COLO668 (cell line): ENCODE measurements around the gene C2orf74.
"Not testable (repeated sequence)": the region's sequence is repeated elsewhere in the genome, so short reads cannot be mapped to it uniquely, and the experiment has no call there.

Experiments used
- DNase-seq: peaks from one replicate; lab custom pipeline; 2025; ENCODE audit not compliant: unreplicated experiment; lab: John Stamatoyannopoulos, UW

C2orf74 gene

DNA sequence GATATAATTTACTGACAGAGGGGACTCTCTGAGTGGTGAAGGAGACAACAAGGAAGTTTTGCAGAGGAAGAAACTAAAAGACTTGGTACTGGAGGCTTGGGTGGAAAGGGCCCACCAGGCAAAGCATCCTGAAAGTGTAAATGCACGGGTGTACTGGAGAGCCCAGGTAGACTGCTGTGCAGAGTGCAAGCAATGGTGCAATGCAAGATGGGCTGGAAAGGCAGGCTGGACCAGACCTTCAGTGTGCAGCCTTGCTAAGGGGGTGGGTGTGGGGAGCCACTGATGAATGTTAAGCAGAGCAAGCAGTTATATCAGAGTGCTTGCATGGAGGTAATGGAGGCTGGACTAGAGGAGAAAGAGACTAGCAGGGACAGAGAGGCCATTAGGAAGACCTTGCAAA, 10.7 kb downstream of the C2orf74 start:
- no peak for DNase-seq

DNA sequence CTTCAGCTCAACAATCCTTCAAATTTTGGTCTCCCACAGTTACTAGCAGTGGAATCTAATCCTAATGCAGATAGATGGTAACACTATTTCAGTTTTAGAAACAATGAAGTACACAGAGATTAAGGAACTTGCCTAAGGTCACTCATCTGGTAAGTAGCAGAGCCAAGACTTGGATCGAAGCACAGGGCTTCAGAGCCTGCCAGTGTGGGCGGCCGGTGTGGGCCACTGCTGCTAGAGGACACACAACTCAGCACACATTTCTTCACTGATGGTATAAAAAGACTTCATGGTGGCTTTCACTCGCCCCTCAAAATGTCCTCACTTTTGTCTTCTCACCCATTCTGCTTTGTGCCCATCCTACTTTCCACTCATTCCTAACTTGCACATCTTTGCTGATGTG, 11.1 kb downstream of the C2orf74 start:
- no peak for DNase-seq

DNA sequence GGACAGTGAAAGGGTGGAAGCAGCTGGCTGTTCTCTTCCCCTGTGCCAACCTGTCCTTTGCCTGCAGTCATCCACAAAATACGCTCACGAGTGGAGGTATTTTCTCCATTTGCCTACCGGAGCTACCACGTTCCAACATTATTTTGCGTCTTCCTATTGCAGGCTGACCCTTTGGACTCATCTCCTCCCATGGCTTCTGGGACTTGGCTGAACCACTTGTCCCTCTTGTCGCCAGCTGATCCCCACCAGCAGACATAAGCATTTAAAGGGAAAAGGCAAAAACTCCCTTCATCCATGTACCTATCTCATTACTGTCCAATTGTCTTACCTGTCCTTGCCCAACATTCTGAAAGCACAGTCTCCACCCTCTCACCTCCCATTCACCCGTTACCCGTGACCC, 13.0 kb downstream of the C2orf74 start:
- DNase-seq, result no peak

DNA sequence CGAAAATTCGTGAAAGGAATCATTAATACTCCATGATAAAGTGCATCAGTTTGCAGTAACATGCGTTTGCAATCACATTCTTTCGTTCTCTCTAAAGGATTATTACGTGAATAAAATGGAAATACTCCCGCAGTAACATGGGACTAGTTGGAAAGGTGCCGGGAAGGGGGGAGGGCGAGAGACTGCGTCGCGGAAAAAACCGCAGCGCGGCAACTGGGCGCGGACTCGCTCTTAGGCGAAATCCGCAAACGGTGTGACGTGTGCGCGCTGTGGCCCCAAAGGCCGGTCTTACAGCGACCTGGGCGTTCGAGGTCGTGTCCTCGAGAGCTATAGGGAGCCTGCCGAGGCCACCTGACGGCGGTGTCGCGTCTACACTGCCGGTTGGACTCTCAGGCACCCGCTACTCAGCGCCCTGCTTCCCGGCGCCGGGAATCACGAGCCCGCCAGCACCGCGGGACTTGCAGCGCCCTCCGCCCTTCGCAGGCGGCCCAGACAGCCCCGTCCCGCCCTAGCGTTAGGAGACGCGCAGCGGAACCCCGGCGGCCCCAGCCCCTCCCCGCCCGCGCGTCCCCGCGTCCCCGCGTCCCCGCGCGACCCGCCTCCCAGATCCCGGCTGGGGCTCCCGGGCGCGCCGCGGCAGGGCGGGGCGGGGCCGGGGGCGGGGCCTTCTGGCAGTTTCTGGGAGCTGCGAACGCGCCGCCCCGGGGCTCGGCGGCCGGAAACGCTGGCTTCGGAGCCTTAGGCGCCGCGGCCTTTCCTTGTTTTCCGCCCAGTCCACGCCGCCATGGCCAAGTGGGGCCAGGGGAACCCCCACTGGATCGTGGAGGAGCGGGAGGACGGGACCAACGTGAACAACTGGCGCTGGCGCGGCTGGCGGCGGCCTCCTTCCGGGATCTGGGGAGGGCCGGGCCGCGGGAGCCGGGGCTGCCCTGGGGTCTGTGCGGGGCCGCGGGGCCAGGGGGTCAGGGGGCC, 15.1 kb downstream of the C2orf74 start:
- peak; percentile 97 for DNase-seq

DNA sequence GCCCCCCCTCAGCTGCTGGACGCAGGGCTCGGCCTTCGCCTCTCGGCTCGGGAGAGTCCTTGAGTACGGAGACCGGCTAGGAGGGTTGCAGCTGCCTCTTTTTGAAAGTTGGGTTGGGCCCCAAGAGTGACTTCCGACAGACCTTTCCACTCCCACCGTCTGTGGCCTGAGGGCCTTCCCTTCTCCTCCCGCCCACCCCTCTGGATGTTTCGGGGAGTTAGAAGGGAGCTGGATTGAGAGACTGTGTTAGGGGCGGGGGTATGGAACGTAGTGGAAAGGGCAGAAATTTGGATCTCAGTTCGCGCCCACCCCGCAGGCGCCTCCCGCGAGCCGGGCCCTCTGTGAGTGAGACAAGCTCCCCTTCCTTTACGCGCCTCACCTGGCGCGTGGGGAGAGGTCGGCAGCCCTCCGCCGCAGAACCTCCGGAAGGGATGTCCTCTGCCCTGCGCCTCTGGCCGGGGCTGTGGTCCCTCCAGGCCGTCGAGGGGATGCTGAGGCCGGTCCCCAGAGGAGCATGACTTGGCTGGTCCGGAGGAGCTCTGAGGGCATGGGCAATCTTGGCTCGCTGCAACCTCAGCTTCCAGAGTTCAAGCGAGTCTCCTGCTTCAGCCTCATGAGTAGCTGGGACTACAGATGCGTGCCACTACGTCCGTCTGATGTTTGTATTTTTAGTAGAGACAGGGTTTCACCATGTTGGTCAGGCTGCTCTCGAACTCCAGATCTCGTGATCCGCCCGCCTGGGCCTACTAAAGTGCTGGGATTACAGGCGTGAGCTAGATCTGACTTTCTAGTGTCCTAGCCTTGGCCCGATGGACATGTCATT, 15.9 kb downstream of the C2orf74 start:
- peak; percentile 49 for DNase-seq

DNA sequence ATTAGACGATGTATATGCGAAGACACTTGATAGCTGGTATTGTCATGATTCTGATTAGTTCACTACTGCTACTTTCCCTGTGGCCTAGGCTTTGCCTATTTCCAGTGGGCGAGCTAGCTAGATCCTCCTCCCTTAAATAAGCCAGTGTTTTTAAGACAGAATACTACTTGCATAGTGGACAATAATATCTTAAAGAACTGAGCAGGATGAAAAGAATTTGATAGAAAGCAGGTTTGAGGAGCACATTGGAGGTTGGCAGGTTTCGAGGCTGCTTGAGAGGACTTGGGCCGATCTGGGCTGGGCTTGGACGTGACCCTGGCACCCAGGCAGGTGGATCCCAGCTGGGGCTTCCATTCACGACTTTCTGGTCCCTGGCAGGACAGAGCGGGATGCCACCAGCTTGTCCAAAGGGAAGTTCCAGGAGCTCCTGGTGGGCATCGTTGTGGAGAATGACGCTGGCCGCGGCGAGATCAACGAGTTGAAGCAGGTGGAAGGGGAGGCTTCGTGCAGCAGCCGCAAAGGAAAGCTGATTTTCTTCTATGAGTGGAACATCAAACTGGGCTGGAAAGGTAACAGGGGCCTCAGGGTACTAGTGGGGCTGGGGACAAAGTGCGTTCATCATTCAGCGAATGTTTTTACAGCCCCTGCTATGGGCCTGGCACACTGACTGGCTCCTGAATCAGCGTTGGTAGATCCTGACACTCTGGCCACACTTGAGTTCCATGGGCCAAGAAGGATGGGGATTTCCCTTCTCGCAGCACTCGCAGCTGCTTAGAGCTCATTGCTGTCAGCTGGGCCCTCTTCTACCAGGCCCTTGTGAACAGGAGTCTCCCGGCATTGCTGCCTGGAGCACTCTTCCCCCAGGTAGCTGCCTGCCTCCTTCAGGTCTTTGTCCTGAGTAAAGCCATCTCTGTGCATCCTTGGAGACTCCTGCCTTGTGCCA, 16.9 kb downstream of the C2orf74 start:
- peak; percentile 34 for DNase-seq

DNA sequence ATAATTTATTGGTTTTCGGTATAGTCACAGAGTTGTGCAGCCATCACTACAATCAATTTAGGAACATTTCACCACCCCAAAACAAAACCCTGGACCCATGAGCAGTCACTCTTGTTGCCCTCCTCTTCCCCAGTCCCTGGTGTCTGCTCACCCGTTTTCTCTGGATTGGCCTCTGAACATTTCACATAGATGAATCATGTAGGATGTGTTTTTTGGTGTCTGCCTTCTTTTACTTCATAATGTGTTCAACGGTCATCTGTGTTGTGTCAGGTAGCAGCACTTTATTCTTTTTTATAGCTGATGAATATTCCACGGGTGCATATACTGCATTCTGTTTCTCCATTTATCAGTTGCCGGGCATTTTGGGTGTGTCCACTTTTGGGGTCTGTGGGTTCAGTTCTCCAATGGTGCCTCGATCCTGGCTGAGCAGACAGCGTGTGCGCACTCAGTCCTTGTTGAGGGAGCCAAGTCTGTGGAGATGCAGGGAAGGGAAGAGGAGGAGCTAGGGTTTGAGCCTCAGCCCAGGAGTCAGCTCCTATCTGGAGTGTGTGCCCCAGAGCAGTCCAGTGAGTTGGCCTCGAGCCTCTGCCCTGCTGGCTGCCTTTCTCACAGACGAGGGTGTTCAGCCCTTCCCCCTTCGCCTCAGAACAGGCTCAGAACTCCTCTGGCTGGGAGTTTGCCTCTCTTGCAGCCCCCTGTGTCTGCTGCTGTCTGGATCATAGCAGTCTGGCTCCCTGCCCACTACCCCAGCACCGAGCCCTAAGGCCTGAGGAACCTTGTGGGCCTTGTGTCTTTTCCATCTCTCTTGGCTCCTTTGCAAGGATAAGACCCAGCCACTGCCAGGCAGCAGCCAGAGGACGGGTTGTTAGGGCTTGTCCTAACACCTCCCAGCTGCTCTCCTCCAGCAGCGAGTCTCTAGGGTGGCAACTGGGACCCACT, 18.0 kb downstream of the C2orf74 start:
- no peak for DNase-seq

DNA sequence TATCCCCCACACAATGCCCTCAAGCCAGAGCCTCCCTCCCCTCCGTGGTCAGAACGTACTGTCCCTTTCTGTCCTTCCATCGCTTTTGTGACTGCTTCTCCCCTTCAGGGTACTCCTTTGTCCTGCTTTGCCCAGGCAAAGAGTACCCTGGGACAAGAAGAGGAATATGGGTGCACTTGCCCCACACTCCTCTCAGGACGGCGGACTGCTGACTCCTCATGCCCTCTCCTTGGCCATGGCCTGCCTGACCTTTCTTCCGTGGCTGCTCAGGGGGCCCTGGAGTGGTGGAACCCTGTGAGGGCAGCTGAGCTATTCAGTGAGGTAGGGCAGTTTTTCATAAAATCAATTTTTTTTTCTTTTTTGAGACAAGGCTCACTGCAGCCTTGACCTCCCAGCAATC, 18.7 kb downstream of the C2orf74 start:
- DNase-seq, result no peak

DNA sequence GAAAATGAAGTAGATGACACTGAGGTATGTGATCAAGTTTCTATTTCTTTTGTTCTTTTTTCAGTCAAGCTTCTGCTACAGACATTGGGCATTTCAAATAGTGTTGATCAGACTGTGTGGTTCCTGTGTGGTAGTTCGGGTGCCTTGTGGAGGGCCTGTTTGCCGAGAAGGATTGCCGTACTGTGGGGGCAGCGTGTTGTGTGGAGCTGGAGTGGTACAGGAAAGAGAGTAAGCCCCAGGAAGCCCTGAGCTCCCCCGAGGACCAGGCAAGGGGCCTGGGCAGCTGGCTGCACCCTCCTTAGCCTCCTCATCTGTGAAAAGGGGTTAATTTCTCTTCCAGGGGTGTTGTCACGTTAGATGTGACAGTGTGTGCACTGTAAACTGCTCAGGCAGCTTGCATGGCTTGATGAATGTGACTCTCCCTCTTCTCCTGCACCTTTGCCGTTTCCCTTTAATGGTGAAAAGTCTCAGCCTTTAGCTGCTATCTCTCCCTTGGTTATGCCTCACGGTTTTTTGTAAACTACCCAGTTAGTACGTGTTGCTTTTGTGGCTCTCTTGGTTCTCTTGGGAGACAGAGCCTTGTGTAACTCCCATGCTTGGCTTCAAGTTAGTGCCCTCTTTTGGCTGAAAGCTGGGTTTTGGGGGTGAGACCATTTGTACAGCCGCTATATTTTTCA, 19.5 kb downstream of the C2orf74 start:
- DNase-seq, result no peak

DNA sequence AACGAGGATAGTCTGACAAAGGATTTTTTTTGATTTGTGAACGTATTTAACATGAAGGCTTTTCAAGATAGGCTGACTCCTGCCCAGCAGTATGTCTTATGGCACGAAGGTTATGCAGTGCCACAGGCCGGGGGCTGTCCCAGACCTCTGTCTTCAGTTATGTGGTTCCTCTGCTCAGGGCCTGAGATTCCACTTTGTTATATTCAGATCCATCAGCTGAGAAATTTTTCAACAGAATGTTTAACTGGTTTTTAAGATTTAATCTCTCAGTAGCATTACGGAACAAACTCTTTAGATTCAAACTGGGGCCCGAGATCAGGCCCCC, 20.0 kb downstream of the C2orf74 start:
- DNase-seq, result no peak

DNA sequence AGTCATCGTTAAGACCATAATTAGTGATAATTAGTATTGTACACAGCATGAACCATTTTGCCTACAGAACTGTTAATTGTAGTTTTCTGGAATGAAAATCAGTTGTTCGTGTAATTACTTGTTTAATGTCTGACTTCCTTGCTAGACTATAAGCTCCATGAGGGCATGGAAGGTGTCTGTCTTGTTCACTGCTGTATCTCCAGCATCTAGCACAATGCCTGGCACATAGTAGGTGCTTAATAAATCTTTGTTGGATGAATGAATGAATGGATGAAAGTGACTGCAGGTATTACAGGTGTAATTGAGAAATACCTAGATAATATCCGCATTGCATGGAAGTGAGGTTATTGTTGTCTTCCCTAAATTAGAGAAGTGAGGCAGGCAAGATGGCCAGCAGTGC, 21.8 kb downstream of the C2orf74 start:
- no peak for DNase-seq

DNA sequence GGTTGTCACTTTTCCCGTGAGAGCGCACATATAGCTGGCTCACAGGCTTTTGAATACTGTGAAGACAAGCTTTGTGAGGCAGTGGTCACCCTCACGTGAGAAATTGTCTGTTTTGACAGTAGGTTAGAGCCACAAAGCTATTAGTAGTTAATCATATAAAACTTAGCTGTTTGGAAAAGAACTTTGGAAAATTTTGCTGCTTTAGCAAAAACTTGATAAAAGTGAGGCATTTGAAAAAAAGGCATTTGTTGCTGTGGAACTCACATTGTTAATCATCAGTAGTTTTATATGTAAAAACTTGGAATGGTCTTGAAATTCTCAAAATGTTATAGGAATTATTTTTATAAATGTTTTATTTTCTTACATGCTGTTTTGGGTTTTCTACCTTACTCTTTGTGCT, 22.3 kb downstream of the C2orf74 start:
- DNase-seq, result no peak

DNA sequence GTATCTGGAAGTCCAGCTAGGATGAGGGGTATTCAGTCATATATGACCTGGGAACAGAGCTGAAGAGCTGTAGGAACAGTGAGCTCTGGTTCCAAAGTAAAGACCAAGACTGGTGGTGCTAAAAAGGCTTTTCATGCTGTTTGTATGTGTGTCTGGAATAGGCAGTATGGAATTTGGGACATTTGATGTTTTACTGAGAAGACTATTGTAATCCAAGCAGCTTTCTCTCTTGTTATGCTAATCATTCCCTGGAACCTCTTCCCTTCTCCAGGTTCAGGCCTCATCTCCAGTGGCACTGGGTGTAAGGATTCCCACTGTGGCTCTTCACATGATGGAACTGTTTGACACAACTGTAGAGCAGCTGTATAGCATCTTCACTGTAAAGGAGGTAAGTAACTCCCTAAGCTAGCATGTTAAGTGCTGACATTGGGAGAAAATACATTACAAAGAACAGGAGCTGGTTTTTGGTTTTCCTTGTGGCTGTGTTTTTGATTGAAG, 23.3 kb downstream of the C2orf74 start:
- DNase-seq, result no peak

DNA sequence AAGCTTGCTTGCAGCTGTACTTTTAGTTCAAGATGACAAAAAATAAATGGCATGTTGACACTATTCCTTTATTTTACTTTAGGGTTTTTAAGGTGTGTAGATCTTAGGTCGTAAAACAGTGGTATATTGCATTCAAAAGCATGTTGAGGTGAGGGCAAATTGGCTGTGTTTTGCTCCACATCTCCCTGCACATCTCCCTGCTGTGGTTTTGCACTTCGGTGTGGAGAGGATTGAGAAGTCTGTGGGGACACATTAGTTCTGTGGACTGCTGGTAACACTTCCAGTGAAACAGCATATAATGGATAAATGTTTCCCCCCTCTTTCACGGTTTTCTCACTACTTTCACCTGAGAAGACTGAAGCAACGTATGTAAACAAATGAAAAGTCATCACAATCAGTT, 25.1 kb downstream of the C2orf74 start:
- no peak for DNase-seq

DNA sequence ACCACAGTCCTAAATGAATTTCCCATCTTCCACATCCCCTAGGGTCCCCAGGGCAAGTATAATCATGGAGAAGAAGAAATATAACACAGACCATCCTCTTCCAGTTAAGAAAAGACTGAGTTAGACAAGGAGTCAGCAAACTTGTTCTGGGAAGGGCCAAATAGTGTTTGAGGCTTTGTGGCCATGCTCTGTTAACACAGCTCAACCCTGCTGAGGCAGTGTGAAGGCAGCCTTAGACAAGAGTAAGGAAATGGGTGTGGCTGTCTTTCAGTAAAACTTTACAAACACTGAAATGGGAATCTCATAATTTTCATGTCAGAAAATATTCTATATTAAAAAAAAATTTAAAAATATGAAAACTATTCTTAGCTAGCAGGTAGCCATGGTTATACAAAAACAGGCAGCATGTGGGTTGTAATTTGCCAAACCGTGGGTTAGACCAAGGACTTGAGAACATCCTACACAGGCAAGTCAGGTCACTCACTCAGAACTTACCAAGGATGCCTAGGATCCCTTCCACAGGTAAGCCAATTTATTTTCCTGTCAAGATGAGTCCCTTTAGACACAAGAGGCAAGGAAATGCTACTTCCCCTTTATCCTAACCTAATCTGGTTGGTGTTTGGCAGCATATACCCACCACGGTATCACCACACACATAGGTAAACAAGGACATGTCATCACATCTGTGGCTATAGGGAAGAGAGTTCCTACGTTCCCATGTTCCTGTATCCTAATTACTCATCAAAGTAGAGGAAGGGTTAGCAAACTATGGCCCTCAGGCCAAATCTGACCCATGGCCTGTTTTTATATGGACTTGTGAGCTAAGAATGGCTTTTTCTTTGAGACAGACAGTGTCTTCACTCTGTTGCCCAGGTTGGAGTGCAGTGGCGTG, 31.9 kb downstream of the C2orf74 start:
- no peak for DNase-seq

DNA sequence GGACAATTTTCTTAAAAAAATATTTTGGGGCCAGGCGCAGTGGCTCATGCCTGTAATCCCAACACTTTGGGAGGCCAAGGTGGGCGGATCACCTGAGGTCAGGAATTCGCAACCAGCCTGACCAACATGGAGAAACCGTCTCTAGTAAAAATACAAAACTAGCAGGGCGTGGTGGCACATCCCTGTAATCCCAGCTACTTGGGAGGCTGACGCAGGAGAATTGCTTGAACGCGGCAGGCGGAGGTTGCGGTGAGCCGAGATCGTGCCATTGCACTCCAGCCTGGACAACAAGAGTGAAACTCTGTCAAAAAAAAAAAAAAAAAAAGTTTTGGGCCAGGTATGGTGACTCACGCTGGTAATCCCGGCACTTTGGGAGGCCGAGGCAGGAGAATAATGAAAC, 32.7 kb downstream of the C2orf74 start:
- not testable (repeated sequence) for DNase-seq

DNA sequence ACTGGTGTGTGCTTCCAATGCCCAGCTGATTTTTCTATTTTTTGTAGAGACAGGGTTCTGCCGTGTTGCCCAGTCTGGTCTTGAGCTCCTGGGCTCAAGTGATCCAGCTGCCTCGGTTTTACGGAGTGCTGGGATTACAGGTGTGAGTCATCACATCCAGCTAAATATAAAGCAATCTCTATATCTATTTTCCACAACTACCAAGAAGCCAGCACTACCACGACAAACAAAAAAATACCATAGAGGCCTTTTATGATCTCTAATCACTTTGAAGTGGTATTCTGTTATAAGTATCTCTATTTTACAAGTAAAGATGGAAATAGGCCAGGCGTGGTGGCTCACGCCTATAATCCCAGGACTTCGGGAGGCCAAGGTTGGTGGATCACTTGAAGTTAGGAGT, 34.7 kb downstream of the C2orf74 start:
- no peak for DNase-seq

DNA sequence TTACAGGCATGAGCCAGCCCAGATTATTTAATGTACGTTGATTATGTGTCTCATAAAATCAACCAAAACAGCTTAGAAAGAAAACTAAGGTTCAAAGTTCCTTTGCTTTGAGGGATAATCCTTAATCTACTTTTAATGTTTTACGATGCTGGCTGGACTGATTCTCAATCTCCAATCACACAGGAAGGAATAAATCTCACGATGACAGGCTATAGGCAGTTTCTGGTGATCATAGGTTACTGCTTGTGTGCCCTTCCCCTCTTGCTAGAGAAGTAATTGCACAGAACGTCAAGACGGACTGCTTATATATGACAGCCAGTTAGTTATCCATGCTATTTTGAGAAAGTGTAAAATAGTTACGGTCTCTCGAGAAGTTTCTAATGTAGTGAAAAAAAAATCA, 43.1 kb downstream of the C2orf74 start:
- DNase-seq, result no peak
